Left lung (tissue), 10 donors: ENCODE measurements around the gene LDAH. TPM values are rescaled to one million over a fixed set of nuclear protein-coding genes. Genes with fewer than 3 reads are reported as not detected.
"Not testable (repeated sequence)": the region's sequence is repeated elsewhere in the genome, so short reads cannot be mapped to it uniquely, and the experiment has no call there.

Source experiments
- ATAC-seq: fragments of 200-7000 bp; cut with Tn5 transposase; one replicate; pipeline ENCODE4 v1.9.1; 2020; ENCODE audit warnings: moderate library complexity
- DNase-seq, 4 donors: peaks; one replicate each; pipeline ENCODE4 v3.0.0-alpha.2; 2013 to 2020
- H3K27ac ChIP-seq, 2 donors: fragments of 200-600 bp; sonication (generic) in 1 of 2; one replicate each; pipeline versions ENCODE4 v1.5.0 to v1.8.0; 2020 to 2021
- H3K27me3 ChIP-seq, 2 donors: fragments of 200-600 bp; sonication (generic) in 1 of 2; one replicate each; pipeline versions ENCODE4 v1.5.0 to v1.8.0; 2020 to 2021
- H3K36me3 ChIP-seq, 2 donors: fragments of 200-600 bp; sonication (generic) in 1 of 2; one replicate each; pipeline versions ENCODE4 v1.5.0 to v1.8.0; 2020 to 2021
- H3K4me1 ChIP-seq, 2 donors: fragments of 200-600 bp; one replicate each; pipeline ENCODE4 v1.8.0; 2021
- H3K4me3 ChIP-seq, 2 donors: fragments of 200-600 bp; sonication (generic) in 1 of 2; one replicate each; pipeline versions ENCODE4 v1.5.0 to v1.8.0; 2020 to 2021; ENCODE audit warnings: mild to moderate bottlenecking in 1 of 2
- H3K9me3 ChIP-seq, 2 donors: fragments of 200-600 bp; sonication (generic) in 1 of 2; one replicate each; pipeline versions ENCODE4 v1.5.0 to v1.8.0; 2020 to 2021
- CTCF ChIP-seq, 2 donors: fragments of 200-600 bp; sonication (generic) in 1 of 2; IDR thresholded peaks; one replicate each; pipeline versions ENCODE4 v1.5.0 to v1.8.0; 2021; ENCODE audit warnings: antibody characterized with exemption in 2 of 2
- intact Hi-C, 2 donors: fragments of 100-400 bp; cut with DNase I; formaldehyde crosslinking; loops; one replicate each; pipeline versions ENCODE4 v1.11.2 to v1.14.2; 2022
- polyA plus RNA-seq, 6 donors: library from polyadenylated mRNA; unstranded; fragments of 120-200 nt; gene quantifications; one replicate each; pipeline ENCODE4 v1.2.1, GENCODE V29; 2013; ENCODE audit not compliant: insufficient read length in 6 of 6
- total RNA-seq, 2 donors: library from RNA; stranded (reverse); fragmentation: NEBNext Ultra II Directional; extraction: Animal tissue kit (Norgen Biotek cat#: 25700); gene quantifications; one replicate each; pipeline ENCODE4 v1.2.1, GENCODE V29; 2021
- donor health status: DM: no; HTN: yes; CAD: no.
- donor health status: DM: no; HTN: no; CAD: no.

Gene LDAH
- total and polyA plus RNA-seq, 8 donors, result 20.2 to 25.7 (median 22.3) TPM

GRCh38 chr2:20722592-20723240 is 100.2 kb downstream of the LDAH start:
- H3K27ac ChIP-seq, result no peak overlapping the region
- DNase-seq, result no peak
- H3K36me3 ChIP-seq, result peaks cover 0 to 2% of the 10 kb centered on the region in 2 donors
- peaks cover 0 to 2% of the 10 kb centered on the region in 2 donors for H3K4me1 ChIP-seq
- ATAC-seq, result no peak
- intact Hi-C loops, result no loop called here
- peaks cover 0 to 8% of the 10 kb centered on the region in 2 donors for H3K9me3 ChIP-seq
- no peak overlapping the region for H3K4me3 ChIP-seq
- no peak for TF ChIP-seq CTCF (IDR thresholded peaks at IDR 0.05)
- no peaks in the 10 kb centered on the region for H3K27me3 ChIP-seq

- no peak for TF ChIP-seq CTCF (IDR thresholded peaks at IDR 0.05)
- no peak overlapping the region for H3K27ac ChIP-seq
- H3K9me3 ChIP-seq, result peaks cover 0 to 14% of the 10 kb centered on the region in 2 donors
- ATAC-seq (no peak), DNase-seq (no peak)
- H3K4me1 ChIP-seq, result no peaks in the 10 kb centered on the region
- intact Hi-C loops, result no loop called here
- H3K36me3 ChIP-seq, result peaks cover 0 to 9% of the 10 kb centered on the region in 2 donors
- no peaks in the 10 kb centered on the region for H3K27me3 ChIP-seq
- no peak overlapping the region for H3K4me3 ChIP-seq
Observed at GRCh38 chr2:20717641-20718040, 105.3 kb downstream of the LDAH start.

DNA sequence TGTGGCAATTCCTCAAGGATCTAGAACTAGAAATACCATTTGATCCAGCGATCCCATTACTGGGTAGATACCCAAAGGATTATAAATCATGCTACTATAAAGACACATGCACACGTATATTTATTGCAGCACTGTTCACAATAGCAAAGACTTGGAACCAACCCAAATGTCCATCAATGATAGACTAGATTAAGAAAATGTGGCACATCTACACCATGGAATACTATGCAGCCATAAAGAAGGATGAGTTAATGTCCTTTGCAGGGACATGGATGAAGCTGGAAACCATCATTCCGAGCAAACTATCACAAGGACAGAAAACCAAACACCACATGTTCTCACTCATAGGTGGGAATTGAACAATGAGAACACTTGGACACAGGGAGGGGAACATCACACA is 106.7 kb downstream of the LDAH start:
- DNase-seq, H3K4me3 ChIP-seq, H3K27me3 ChIP-seq, H3K36me3 ChIP-seq, H3K4me1 ChIP-seq, H3K27ac ChIP-seq, ATAC-seq, intact Hi-C loops: not testable (repeated sequence)
- H3K9me3 ChIP-seq, result peaks cover 0 to 14% of the 10 kb centered on the region in 2 donors

DNA sequence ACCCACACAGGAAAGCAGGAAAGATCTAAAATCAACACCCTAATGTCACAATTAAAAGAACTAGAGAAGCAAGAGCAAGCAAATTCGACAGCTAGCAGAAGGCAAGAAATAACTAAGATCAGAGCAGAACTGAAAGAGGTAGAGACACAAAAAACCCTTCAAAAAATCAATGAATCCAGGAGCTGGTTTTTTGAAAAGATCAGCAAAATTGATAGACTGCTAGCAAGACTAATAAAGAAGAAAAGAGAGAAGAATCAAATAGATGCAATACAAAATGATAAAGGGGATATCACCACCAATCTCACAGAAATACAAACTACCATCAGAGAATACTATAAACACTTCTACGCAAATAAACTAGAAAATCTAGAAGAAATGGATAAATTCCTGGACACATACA is 108.5 kb downstream of the LDAH start:
- ATAC-seq, H3K27ac ChIP-seq, H3K27me3 ChIP-seq, DNase-seq, intact Hi-C loops, H3K36me3 ChIP-seq, H3K4me1 ChIP-seq, H3K4me3 ChIP-seq: not testable (repeated sequence)
- H3K9me3 ChIP-seq, result peaks cover 0 to 14% of the 10 kb centered on the region in 2 donors

- intact Hi-C loops, result not testable (repeated sequence)
Observed at GRCh38 chr2:20713585-20713984, 109.3 kb downstream of the LDAH start.

GRCh38 chr2:20711641-20712040 is 111.3 kb downstream of the LDAH start:
- DNase-seq, H3K36me3 ChIP-seq, H3K4me1 ChIP-seq, H3K4me3 ChIP-seq, H3K27ac ChIP-seq, ATAC-seq, H3K9me3 ChIP-seq, intact Hi-C loops, H3K27me3 ChIP-seq: not testable (repeated sequence)

More at GRCh38 chr2:20713585-20713984, 109.3 kb downstream of the LDAH start:
- not testable (repeated sequence) for ATAC-seq, H3K27me3 ChIP-seq, H3K27ac ChIP-seq, H3K4me1 ChIP-seq, H3K4me3 ChIP-seq, H3K36me3 ChIP-seq, DNase-seq
- peaks cover 0 to 13% of the 10 kb centered on the region in 2 donors for H3K9me3 ChIP-seq

- Histone ChIP-seq H3K27ac (no peak overlapping the region), H3K27me3 (no peaks in the 10 kb centered on the region), H3K36me3 (no peaks in the 10 kb centered on the region), H3K9me3 (peaks cover 0 to 3% of the 10 kb centered on the region in 2 donors), H3K4me1 (no peaks in the 10 kb centered on the region), H3K4me3 (no peak overlapping the region)
- ATAC-seq, result no peak
- no peak for TF ChIP-seq CTCF (IDR thresholded peaks at IDR 0.05)
- DNase-seq, result no peak
- intact Hi-C loops, result no loop called here
Observed at GRCh38 chr2:20707601-20708000, 115.3 kb downstream of the LDAH start.
